GM12873 (cell line): ENCODE results near the gene KRT81.

ENCODE experiments used
- TF ChIP-seq, protein P1 (sequence below): IDR thresholded peaks from 2 replicates; pipeline ENCODE4 v1.5.1; 2012; ENCODE audit warnings: low read depth, mild to moderate bottlenecking, moderate library complexity, low read length, control low read depth; ENCODE audit not compliant: insufficient read depth; ENCODE audit errors: missing control alignments

Gene KRT81

DNA sequence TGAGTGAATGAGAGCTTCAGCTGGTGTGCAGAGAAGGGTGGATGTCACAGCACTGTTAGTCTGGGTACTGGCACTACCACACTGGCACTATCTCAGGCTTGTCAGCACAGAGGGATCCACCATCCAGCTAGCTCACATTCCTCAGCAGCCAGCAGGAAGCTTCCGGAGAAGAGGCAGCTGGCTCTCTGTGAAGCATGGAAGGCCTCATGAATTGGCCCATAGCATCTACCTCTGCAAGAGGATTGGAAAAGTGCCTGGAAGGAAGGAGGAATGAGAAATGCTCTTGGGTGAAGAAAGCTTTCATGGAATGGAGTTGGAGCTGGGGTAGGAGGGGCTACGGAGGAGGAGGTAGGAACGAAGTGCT is 19.9 kb upstream of the KRT81 start:
- TF ChIP-seq, protein P1, sequence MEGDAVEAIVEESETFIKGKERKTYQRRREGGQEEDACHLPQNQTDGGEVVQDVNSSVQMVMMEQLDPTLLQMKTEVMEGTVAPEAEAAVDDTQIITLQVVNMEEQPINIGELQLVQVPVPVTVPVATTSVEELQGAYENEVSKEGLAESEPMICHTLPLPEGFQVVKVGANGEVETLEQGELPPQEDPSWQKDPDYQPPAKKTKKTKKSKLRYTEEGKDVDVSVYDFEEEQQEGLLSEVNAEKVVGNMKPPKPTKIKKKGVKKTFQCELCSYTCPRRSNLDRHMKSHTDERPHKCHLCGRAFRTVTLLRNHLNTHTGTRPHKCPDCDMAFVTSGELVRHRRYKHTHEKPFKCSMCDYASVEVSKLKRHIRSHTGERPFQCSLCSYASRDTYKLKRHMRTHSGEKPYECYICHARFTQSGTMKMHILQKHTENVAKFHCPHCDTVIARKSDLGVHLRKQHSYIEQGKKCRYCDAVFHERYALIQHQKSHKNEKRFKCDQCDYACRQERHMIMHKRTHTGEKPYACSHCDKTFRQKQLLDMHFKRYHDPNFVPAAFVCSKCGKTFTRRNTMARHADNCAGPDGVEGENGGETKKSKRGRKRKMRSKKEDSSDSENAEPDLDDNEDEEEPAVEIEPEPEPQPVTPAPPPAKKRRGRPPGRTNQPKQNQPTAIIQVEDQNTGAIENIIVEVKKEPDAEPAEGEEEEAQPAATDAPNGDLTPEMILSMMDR: no peak

DNA sequence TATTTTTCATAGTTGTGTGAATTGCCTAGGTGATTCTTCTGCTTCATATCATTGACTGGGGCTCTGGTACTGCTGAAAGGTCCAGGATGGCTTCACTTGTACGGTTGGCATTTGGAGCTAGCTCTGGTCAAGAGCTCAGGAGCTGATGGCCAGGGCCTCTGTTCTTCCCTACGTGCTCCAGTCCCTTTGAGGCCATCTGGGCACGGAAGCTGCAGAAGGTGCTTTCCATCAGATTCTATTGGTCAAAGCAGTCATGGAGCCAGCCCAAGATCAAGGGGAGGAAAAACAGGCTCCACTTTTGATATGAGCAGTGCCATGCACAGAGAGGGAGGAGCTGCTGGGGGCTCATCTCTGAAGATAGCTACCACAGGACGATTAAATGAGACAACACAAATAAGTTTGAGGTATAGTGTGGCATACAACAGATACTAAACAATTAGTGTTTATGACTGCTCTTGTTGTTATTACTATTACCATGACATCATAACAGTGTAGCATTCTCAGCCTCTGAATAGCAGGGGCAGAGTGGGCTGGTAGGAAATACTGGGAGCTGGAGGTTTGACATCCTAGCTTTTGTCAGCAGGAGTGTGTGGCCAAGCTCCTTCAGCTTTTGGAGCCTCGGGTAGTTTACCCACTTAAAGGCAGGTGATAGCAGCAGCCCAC is 19.4 kb upstream of the KRT81 start:
- TF ChIP-seq, protein P1: no peak

DNA sequence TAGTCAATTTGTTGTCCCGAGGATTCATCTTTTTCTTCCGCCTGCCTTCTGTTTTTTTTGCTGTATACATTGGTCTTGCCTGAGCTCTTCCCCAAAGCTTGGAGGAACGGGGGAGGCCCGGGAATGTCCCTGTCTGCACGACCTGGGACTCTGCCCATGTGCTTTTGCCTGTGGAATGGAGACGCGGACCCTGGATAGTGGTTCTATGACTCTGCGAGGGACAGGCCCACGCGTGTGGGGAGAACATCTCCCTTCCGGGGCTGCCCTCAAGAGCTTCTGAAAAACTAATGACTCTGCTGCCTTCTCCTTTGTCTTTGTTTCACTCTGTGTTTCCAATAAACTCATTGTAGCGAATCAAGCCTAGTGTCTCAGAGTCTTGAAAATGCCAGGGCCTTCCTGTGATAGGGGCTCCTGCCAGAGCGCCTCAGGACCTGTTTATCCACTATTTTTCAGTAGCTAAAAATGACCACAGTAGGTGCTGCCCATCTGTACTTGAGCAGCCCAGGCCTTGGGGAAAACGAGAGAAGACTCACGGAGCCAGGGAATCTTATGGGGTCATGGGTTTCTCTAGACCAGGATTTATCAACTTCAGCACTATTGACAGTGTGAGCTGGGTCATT is 17.6 kb upstream of the KRT81 start:
- TF ChIP-seq, protein P1: no peak

DNA sequence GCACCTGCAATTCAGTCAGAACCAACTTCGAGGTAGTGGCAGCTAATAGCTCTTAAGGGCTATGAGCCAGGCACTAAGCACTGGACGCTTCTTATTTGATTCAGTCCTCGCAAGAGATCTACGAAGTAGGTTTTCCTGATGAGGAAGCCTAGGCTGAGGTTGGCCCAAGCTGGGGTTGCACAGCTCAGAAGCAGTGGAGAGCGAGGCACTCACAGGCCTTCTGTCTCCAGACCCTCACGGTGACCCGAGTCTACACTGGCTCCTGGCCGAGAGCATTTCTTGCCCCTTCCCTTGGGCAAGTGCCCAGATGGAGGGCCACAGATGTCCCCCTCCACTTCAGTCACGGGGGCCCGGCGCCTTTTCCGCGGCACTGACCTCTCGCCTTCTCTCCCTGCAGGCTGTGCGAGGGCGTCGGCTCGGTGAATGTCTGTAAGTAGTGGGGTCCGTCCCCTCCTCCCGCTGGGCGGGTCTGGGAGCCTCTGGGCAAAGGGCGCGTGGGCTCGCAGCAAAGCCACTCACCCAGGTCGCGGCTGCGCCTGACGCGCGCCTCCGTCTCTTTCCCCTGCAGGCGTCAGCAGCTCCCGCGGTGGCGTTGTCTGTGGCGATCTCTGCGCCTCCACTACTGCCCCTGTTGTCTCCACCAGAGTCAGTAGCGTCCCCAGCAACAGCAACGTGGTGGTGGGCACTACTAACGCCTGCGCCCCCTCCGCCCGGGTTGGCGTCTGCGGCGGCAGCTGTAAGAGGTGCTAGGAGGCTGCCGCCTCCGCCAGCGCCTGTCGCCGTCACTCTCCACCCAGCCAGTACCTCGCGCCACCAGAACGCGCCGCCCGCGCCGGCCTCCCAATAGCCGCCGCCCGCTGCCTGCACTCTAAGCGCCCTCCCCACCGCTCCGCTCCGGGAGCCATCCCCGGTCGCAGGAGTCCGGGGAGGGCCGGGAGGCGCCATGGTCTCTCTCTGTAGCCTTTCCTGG is 16.8 kb upstream of the KRT81 start:
- TF ChIP-seq, protein P1: no peak

DNA sequence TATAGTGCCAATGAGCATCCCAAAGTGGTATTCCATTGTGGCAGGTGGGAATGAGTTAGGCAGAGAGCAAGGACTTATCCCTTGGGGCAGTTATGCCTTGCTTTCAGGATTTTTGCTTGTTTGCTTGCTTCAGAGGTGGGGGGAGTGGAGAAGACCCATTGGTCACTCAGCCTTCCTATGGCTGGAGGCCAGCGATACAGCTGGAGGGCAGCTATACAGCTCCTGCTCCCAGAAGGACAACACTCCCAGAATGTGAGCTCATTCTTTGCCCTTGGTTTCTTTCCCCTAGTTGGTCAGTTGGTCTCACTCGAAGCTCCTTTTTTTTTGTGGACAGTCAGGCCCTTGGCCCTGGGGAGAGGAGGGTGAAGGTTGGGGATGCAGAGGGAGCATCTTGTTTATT is 15.4 kb upstream of the KRT81 start:
- TF ChIP-seq, protein P1: no peak

DNA sequence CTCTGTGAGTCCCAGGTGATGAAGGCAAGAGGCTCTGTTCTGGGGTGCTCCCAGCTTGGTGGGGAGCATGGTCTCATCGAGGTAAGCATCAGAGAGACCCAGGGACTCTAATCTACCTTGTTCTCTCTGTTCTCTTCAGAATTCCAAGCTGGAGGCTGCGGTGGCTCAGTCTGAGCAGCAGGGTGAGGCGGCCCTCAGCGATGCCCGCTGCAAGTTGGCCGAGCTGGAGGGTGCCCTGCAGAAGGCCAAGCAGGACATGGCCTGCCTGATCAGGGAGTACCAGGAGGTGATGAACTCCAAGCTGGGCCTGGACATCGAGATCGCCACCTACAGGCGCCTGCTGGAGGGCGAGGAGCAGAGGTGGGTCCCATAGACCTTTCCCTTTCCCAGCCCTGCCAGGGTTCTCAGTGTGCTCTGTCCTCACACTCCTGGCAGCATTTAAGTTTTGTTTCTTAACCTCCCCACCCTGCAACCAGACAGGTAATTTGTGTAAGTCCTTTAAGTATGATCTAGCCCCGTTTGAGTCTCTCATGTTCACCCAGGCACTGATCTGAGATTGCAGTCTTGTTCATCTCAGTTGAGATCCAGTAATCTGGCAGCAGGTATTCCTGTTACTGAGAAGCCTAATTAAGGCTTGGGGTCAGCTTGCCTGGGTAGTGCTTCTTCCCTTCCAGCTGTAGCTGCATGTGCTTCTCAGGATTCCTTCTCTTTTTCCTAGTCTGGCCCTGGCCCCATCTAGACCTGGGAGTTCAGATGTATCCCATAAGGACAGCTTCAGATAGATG is 14.8 kb upstream of the KRT81 start:
- TF ChIP-seq, protein P1: peak; percentile 44
